NCI-H510A (cell line): ENCODE data around the gene IFT88.
"Not testable (repeated sequence)": the region's sequence is repeated elsewhere in the genome, so short reads cannot be mapped to it uniquely, and the experiment has no call there.

Experiments
- DNase-seq: peaks from one replicate; lab custom pipeline; 2025; lab: John Stamatoyannopoulos, UW

IFT88 gene

DNA sequence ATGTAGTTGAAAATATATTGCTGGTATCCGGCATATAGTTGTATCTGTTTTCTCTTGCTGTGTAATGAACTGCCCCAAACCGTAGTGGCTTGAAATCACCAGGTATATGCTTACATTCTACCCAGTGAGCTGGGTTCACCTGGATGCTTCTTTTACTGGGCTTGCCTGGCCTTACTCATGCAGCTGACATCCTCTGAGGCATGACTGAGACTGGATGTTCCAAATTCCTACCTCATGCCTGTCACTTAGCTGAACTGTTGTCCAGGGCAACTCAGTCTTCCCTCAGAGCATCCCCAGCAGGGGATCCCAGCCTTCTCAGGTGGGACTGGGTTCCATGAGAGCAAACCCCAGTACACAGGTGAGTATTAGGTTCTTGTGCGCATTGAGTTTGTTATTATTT lies 66.8 kb downstream of the IFT88 start:
- DNase-seq, result no peak

DNA sequence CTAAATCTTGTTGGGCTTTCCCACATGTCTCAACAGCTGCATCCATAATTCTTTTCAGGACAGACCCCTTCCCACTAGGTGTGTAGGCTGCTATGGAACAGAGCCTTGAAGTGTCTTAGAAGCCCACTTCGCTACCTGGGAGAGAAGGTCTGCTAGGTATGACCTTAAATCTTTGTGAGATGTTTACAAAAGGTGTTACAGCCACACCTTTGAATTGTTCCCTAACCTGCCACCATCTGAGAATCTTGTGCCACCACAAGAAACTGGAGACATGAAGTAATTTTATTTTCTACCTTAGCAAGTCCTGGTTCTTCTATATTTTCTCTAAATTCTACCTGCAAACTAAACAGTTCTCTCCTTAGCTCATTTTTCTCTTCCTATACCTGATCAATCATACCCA lies 69.1 kb downstream of the IFT88 start:
- DNase-seq, result no peak

DNA sequence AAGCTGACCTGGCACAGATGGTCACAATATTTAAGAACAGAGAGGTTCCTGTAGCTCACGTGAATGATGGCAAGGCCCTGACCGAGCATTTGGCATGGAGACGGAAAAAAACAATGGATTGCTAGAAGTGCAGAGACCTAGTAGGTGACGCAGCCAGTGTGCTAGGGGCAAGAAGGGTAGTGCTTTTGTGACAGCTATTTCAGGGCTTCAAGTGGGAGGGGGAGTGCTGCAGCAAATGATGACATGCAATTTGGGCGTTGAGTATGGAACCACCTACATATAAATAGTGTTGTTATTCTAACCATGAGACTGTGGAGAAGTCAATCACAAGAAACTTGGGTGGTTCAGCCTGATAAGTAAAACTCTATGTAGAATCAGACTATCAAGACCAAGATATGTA lies 70.9 kb downstream of the IFT88 start:
- no peak for DNase-seq

- DNase-seq, result no peak
Observed at GRCh38 chr13:20647758-20648157, 80.8 kb downstream of the IFT88 start.

DNA sequence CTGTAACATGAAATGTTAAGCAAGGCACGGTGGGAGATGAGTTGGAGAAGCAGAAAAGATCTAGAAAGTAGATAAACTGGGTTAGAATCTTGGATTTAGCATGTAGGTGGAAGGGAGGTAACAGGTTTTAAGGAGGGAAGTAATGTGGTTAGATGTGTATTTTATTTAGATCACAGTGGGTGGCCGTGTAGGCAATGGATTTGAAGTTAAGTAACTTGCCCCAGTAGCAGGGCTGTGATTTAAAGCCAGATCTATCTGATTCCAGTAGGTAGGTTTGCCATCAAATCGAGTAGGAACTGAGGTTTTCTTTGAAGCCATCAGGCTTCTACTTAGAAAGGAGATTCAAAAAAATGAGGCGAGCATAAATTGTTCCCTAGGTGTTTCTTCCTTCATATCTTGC lies 86.0 kb downstream of the IFT88 start:
- no peak for DNase-seq

GRCh38 chr13:20654156-20654555 lies 87.2 kb downstream of the IFT88 start:
- no peak for DNase-seq

DNA sequence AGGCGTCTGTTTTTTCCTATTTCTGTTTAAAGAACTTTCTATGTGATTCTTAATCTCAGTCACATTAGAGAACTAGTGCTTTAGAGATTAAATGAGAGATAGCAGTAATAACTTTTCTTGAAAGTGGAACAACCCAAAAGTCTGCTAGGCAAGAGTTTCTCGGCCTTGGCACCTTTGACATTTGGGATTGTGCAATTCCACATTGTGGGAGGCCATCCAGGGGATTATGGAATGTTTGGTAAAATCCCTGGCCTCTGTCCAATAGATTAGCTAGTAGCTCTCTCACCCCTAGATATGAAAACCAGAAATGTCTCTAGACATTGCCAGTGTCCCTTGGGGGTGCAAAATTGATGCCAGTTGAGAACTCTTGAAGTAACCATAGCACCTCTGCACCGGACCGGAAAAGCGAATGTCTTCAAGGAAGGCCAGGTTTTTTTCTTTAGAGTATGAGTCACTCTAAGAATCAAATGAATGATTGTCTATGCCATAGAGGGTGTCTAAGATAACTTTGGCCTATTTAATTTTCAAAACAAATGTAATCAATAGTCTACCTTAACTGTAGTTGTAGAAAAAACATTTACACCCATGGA lies 91.6 kb downstream of the IFT88 start:
- no peak for DNase-seq

- no peak for DNase-seq
Observed at GRCh38 chr13:20664351-20664750, 97.4 kb downstream of the IFT88 start.

DNA sequence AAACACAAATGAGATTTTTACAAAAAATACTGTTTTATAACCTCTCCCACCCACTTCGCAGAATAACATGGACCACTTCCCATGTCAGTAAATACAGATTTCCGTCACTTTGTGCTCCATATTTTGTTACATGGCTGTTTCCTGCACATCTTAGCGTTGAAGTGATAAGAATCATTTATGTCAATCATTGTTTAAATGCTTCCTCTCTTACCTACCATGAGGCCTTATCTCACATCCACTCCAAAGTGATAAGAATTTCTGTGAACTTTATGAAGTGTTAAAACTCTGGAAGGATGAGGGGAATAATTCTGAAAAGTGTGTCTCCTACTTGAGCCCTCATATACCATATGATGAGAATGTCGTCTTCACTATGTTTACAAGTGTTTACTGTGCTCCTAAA lies 100.0 kb downstream of the IFT88 start:
- DNase-seq, result no peak

- no peak for DNase-seq
Observed at GRCh38 chr13:20667857-20668437, 101.0 kb downstream of the IFT88 start.

GRCh38 chr13:20669162-20669561 lies 102.2 kb downstream of the IFT88 start:
- no peak for DNase-seq

- DNase-seq, result no peak
Observed at GRCh38 chr13:20671789-20672188, 104.8 kb downstream of the IFT88 start.

DNA sequence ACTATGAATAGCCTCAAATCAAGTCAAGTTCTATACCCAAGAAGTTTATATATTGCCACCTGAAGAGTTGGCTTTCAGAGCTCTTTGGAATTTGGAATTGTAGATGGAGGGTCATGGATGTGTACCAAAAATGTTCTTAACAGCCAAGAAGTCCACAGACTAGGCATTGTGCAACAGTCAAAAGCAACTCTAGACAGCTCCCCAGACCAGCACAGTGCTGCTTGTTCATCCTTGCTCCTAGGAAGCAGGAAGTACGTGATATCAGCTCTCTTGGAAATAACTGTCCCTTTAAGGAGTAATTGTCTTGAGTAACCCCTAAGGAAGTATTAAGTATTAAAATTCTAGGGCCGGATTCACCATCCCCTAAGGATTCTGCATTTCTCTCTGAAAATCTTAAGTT lies 105.8 kb downstream of the IFT88 start:
- DNase-seq, result no peak

DNA sequence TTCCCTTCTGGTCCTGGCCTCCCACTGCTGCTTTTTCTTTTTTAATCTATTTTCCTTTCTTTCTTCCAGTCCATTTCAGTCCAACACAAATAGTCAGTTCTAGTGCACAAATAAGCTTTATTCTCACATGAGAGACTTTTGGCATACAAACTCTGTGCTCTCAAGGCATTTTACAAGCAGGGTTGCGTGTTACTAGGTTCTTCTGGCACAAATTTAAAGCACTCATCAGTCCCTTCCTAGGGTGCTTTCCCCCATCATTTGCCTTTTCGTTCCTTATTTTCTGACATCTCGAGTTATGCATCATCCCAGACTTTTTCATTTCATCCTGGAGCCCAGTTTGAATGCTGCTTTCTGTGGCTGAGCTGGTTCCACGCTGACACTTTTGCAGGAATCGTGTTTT lies 106.8 kb downstream of the IFT88 start:
- DNase-seq, result no peak

GRCh38 chr13:20676213-20676612 lies 109.3 kb downstream of the IFT88 start:
- no peak for DNase-seq

GRCh38 chr13:20678606-20679005 lies 111.6 kb downstream of the IFT88 start:
- not testable (repeated sequence) for DNase-seq

DNA sequence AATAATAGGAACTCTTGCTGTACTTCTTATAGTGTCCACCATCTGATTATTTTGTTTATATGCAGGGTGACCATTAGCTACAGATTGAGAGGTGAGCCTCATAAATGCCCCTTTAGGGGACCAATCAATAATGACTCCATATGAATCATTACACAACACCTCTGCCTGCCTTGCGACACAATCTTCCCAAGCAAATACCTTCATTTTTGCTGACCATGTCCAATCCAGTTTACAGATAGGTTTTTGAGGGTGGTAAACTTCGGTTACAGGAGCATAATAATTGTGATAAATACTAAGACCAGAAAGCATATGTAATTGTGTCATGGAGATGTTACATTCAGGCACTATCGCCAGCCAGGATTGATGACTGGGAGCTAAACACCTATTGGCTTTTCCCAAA lies 112.9 kb downstream of the IFT88 start:
- DNase-seq, result no peak

DNA sequence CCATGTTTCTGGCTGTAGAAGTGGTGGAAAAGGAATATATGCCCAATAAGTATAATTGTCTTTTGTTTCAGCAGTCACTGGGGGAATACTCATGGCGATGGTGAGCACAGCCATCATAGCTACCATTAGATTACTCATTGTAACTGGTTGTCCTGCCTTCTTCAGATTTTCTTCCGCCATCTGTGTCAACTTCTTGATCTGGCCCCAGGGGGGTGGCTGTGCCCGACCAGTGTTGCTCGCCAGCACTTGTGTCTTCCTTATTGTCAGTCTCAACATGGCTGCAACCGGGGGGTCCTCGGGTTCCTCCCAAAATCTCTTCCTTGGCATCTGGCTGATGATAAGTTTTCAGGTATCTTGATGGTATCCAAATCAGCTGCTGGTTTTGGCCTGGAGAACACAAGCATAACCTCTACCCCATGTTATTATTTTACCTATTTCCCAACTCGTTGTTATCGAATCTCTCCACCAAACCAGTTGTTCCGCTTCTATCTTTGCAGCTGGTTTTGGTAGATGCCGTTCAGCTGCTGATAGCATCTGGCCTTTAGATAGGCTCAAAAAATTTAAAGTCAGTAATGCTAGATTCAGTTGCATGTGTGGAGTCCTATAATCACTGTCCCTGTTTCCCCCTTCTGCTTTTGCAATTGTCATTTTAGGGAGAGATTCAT lies 113.6 kb downstream of the IFT88 start:
- no peak for DNase-seq

DNA sequence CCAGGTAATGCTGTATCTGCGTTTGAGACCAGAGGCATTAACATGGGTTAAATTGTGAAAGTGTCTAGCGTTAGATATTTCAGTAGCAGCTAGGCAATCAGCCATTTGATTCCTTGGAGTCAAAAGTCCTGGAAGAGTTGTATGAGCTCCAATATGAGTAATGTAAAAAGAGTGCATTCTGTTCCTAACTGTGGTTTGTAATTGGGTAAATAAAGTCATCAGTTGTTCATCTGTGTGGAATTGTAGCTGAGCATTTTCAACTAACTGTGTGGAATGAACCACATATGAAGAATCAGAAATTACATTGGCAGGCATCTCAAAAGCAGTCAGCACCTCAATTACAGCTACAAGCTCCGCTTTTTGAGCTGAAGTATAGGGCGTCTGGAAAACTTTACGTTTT lies 114.5 kb downstream of the IFT88 start:
- DNase-seq, result not testable (repeated sequence)

- DNase-seq, result no peak
Observed at GRCh38 chr13:20682061-20682460, 115.1 kb downstream of the IFT88 start.

GRCh38 chr13:20684041-20684440 lies 117.1 kb downstream of the IFT88 start:
- no peak for DNase-seq

- DNase-seq, result no peak
Observed at GRCh38 chr13:20684546-20684945, 117.6 kb downstream of the IFT88 start.

GRCh38 chr13:20685092-20685491 lies 118.1 kb downstream of the IFT88 start:
- DNase-seq, result no peak

DNA sequence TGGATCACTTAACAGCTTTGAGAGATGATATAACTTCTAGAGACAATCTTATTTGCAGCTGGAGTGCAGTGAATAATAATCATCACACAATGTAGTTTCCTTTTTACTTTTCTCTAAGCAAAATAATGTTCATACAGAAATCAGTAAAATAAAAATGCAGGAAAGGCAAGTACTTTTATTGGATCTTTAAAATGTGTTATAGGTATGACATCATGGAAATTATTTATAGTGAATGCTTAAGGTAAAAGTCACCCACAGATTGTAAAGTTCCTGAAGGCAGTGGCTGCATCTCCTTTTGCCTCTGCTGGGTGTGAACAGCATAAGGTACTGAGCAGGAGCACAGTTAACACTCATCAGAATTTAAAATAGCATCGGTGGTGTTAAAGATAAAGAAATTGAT lies 119.2 kb downstream of the IFT88 start:
- no peak for DNase-seq
